ENCODE results near the gene ZBTB46.

The ZBTB46 gene

DNA sequence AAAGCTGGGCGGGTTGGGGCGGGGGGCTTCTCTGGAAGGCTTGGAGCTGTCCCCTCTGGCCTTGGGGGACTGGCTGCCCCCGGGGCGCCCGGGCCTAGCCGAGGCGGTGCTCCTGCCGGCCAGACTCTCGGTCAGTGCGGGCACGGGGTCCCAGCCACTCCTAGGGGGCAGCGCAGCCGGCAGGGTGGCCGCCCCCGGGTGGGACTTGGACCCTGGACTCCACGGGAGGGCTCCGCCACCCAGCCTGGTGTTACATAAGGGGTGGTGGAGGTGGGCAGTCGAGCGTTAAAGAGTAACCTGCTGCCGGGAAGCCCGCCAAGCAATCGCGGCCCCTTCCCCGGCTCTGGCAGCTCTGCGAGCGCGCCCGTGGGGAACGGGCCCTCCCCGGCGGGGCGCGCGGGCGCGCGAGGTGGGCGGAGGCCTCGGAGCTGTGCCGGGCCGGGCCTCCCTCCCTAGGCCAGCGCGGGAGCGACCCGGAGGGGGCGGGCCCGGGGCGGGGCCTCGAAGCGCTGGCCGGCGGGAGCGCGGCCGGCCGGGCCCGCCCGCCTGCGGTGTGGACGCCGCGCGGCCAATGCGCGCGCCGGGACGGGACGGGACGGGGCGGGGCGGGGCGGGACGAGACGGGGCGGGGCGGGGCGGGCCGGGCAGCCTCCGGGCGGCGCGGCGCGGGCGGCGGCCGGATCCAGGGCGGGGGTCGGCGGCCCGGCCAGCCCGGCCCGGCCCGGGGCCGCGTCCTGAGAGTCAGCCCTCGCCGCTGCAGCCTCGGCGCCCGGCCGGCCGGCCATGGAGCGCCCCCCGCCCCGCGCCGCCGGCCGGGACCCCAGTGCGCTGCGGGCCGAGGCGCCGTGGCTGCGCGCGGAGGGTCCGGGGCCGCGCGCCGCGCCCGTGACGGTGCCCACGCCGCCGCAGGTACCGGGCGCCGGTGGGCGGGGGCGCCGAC lies 91.7 kb downstream of the ZBTB46 start, which contains the start of gene SLC2A4RG:
Gene SLC2A4RG (plus strand): TSS at position 647 of the 940 bp plus-strand sequence. CDS start 137 bp downstream, at position 784.
- DNase-seq (ENCODE audit: low spot score) = peak; percentile 98
- TF ChIP-seq, protein P1, sequence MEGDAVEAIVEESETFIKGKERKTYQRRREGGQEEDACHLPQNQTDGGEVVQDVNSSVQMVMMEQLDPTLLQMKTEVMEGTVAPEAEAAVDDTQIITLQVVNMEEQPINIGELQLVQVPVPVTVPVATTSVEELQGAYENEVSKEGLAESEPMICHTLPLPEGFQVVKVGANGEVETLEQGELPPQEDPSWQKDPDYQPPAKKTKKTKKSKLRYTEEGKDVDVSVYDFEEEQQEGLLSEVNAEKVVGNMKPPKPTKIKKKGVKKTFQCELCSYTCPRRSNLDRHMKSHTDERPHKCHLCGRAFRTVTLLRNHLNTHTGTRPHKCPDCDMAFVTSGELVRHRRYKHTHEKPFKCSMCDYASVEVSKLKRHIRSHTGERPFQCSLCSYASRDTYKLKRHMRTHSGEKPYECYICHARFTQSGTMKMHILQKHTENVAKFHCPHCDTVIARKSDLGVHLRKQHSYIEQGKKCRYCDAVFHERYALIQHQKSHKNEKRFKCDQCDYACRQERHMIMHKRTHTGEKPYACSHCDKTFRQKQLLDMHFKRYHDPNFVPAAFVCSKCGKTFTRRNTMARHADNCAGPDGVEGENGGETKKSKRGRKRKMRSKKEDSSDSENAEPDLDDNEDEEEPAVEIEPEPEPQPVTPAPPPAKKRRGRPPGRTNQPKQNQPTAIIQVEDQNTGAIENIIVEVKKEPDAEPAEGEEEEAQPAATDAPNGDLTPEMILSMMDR (IDR thresholded peaks at IDR 0.05; ENCODE audit: borderline replicate concordance, control extremely low read depth, extremely low read depth, insufficient read depth, missing control alignments) = no peak
- in situ Hi-C loops (cut with MboI; ENCODE audit: low sequenced_read_pairs, unreplicated experiment) = no loop called here

DNA sequence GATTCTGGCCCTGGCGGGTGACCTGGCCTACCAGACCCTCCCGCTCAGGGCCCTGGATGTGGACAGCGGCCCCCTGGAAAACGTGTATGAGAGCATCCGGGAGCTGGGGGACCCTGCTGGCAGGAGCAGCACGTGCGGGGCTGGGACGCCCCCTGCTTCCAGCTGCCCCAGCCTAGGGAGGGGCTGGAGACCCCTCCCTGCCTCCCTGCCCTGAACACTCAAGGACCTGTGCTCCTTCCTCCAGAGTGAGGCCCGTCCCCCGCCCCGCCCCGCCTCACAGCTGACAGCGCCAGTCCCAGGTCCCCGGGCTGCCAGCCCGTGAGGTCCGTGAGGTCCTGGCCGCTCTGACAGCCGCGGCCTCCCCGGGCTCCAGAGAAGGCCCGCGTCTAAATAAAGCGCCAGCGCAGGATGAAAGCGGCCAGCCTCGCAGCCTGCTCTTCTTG lies 92.4 kb downstream of the ZBTB46 start:
- in situ Hi-C loops (cut with MboI; ENCODE audit: low sequenced_read_pairs, unreplicated experiment) = no loop called here
- DNase-seq (ENCODE audit: low spot score) = peak; percentile 33
- TF ChIP-seq, protein P1 (IDR thresholded peaks at IDR 0.05; ENCODE audit: borderline replicate concordance, control extremely low read depth, extremely low read depth, insufficient read depth, missing control alignments) = no peak

DNA sequence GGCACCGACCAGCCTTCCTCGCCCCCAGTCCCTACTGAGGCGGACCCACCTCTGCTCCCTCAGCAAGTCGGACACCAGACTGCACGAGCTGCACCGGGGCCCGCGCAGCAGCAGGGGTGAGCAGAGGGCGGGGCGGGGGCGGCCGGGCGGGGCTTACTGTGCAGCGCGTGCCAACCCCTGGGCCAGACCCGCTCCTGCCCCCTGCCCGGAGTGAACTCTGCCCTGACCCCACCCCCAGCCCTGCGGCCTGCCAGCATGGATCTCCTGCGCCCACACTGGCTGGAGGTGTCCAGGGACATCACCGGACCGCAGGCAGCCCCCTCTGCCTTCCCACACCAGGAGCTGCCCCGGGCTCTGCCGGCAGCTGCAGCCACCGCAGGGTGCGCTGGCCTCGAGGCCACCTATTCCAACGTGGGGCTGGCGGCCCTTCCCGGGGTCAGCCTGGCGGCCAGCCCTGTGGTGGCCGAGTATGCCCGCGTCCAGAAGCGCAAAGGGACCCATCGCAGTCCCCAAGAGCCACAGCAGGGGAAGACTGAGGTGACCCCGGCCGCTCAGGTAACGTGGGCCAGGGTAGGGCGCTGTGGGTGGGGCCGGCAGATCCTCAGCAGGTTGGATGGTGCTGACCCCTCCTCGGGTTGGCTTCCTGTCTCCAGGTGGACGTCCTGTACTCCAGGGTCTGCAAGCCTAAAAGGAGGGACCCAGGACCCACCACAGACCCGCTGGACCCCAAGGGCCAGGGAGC lies 92.9 kb downstream of the ZBTB46 start:
- TF ChIP-seq, protein P1 (IDR thresholded peaks at IDR 0.05; ENCODE audit: borderline replicate concordance, control extremely low read depth, extremely low read depth, insufficient read depth, missing control alignments) = no peak
- in situ Hi-C loops (cut with MboI; ENCODE audit: low sequenced_read_pairs, unreplicated experiment) = no loop called here
- peak; percentile 63 for DNase-seq (ENCODE audit: low spot score)

DNA sequence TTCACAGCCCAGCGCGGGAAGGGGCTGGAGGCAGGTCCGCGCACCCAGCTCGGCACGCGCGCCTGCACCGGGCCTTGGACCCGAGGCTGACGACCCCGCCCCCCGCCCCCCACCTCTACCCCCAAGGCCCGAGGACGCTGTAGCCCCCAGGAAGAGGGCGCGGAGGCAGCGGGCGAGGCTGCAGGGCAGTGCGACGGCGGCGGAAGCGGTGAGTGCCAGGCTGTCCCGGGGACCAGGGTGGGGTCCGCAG lies 93.4 kb downstream of the ZBTB46 start:
- TF ChIP-seq, protein P1 (IDR thresholded peaks at IDR 0.05; ENCODE audit: borderline replicate concordance, control extremely low read depth, extremely low read depth, insufficient read depth, missing control alignments) = no peak
- in situ Hi-C loops (cut with MboI; ENCODE audit: low sequenced_read_pairs, unreplicated experiment) = no loop called here
- DNase-seq (ENCODE audit: low spot score) = no peak

DNA sequence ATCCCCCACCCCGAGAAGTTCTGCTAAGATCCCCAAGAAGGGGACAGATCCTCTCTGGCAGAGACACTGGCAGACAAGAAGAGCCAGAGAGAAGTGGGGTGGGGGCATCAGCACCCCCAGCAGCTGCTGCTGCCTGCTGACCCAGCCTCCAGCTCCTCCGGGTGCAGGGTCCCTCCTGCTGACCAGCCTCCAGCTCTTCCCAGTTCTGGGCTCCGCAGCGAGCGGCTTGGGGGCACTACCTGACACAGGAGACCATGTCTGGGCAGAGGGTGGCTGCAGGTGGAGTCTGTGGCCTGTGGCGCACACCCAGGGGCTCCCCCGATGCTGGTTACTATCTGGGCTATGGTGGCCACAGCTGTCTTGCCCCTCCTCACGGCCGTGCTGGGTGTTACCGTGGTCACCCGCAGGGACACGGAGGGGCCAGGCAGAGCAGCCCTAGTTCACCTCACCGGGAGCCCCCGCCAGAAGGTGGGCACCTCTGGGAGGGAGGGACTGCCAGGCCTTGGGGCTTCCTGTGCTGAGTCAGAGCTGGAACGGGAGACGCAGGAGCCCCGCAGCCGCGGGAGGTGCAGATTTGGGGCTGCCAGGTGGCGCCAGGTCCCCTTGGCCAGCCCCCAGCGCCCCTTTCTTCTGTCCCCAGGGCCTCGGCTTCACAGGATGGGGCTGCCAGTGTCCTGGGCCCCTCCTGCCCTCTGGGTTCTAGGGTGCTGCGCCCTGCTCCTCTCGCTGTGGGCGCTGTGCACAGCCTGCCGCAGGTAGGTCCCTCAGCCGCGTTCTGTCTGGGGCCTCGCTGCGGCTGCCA lies 94.0 kb downstream of the ZBTB46 start:
- peak; percentile 58 for DNase-seq (ENCODE audit: low spot score)
- TF ChIP-seq, protein P1 (IDR thresholded peaks at IDR 0.05; ENCODE audit: borderline replicate concordance, control extremely low read depth, extremely low read depth, insufficient read depth, missing control alignments) = no peak

More for the DNA sequence above, 94.0 kb downstream of the ZBTB46 start:
- in situ Hi-C loops (cut with MboI; ENCODE audit: low sequenced_read_pairs, unreplicated experiment) = no loop called here

Data from GM13976 (cell line).